Spleen (tissue), 7 donors: ENCODE results near the gene ADD3.

Experiments used
- POLR2A ChIP-seq, 3 donors: fragments of 450-650 bp; IDR thresholded peaks; one replicate each; pipeline ENCODE4 v1.5.1; 2017; ENCODE audit warnings: antibody characterized with exemption in 3 of 3, mild to moderate bottlenecking in 1 of 3
- TF ChIP-seq, protein P1 (sequence below), 11 experiments: fragments of 200-600 bp in 7 of 11; fragments of 450-650 bp in 4 of 11; sonication (generic) in 4 of 11; IDR thresholded peaks in 8 of 11; conservative IDR thresholded peaks in 3 of 11; 1 replicate in 7 of 11; 2 replicates in 4 of 11; pipeline versions ENCODE4 v1.4.0 to v1.8.0; 2016 to 2021; ENCODE audit warnings: antibody characterized with exemption in 11 of 11, inconsistent platforms in 4 of 11, mild to moderate bottlenecking in 1 of 11
- donor health status: DM: no; HTN: no; CAD: no; lungs with moderate emphysema.
- donor health status: DM: no; HTN: no; CAD: no.
- donor health status: DM: no; HTN: no; CAD: no.

DNA sequence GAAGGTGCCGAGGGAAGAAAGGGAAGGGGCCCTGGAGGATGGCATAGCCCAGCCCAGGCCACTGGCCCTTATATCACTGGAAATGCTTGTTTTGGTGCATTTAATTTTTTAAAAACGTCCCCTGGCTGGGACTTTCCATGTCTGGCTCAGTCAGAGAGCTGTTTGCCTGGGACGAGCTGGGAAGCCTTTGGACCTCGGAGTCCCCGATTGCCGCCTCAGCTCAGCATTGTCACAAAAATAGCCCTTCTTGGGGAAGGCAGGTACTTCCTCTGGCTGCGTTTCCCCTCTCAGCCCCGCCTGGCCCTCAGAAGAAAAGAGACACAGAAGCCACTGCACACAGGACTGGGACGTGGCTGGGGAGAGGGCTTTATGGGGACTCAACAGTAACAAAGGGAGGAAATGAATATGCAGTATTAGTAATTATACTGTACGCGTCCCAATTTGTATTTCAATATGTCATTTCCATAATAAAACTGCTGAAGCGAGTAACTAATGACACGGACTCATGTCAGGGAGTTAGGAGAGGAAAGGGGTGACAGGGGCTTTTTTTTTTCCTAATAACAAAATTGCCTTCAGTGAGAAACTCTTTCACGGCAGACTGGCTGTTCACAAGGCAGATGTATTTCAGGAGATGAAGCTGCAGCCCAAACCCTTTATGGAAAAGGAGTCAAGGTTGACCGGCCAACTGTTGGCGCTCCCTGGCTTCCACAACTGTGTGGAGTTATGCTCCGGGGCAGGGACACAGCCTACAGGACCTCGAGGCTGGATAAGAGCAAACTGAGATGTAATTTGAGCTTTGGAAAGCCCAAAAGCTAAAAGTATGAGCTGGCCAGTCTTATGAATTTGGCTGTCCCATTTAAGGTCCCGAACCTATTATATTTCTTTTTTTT, 168.6 kb downstream of the ADD3 start:
- TF ChIP-seq POLR2A (IDR thresholded peaks at IDR 0.05), result no peak
- TF ChIP-seq, protein P1, sequence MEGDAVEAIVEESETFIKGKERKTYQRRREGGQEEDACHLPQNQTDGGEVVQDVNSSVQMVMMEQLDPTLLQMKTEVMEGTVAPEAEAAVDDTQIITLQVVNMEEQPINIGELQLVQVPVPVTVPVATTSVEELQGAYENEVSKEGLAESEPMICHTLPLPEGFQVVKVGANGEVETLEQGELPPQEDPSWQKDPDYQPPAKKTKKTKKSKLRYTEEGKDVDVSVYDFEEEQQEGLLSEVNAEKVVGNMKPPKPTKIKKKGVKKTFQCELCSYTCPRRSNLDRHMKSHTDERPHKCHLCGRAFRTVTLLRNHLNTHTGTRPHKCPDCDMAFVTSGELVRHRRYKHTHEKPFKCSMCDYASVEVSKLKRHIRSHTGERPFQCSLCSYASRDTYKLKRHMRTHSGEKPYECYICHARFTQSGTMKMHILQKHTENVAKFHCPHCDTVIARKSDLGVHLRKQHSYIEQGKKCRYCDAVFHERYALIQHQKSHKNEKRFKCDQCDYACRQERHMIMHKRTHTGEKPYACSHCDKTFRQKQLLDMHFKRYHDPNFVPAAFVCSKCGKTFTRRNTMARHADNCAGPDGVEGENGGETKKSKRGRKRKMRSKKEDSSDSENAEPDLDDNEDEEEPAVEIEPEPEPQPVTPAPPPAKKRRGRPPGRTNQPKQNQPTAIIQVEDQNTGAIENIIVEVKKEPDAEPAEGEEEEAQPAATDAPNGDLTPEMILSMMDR (IDR thresholded peaks at IDR 0.05 in 8 of 11, conservative IDR thresholded peaks at IDR 0.05 in 3 of 11), result no peak
